H1 (cell line): Measurements from ENCODE around the gene OBSCN. TPM values are rescaled to one million over a fixed set of nuclear protein-coding genes. Genes with fewer than 3 reads are reported as not detected.

ENCODE experiments used
- CTCF ChIA-PET: fragments of 300-600 bp; sonication (Branson Sonifier 250); formaldehyde crosslinking; loops from one replicate; lab custom pipeline; 2021; ENCODE audit not compliant: partially characterized antibody; lab: Charles Lee
- POLR2A ChIA-PET: fragments of 300-600 bp; sonication (Branson Sonifier 250); formaldehyde crosslinking; loops from one replicate; lab custom pipeline; 2021; ENCODE audit warnings: inconsistent platforms; ENCODE audit not compliant: partially characterized antibody; lab: Charles Lee
- DNase-seq, 2 experiments: peaks; one replicate each; pipeline versions ENCODE4 v3.0.0 to v3.0.0-alpha.2; 2010 to 2022; ENCODE audit warnings: low spot score in 2 of 2, low read depth in 1 of 2, mixed read lengths in 1 of 2
- FAIRE-seq: peaks from 2 replicates; lab custom pipeline; 2011; peaks lifted over from hg19 to GRCh38; lab: Jason Lieb, UNC
- H2AFZ ChIP-seq: 2 replicates; pipeline ENCODE4 v1.8.1; 2012; ENCODE audit warnings: low read length, inconsistent platforms
- H2AK5ac ChIP-seq: 2 replicates; pipeline ENCODE4 v1.6.1; 2013; ENCODE audit warnings: low read depth, low read length
- H2BK120ac ChIP-seq: replicated peaks from 2 replicates; pipeline ENCODE3; 2013; ENCODE audit warnings: low read depth, low read length, inconsistent platforms
- H2BK12ac ChIP-seq: 2 replicates; pipeline ENCODE4 v1.6.1; 2013; ENCODE audit warnings: low read depth, low read length
- H2BK15ac ChIP-seq: 2 replicates; pipeline ENCODE4 v1.6.1; 2013; ENCODE audit warnings: low read length
- H2BK20ac ChIP-seq: 2 replicates; pipeline ENCODE4 v1.6.1; 2013; ENCODE audit warnings: low read length
- H2BK5ac ChIP-seq: 2 replicates; pipeline ENCODE4 v1.6.1; 2013; ENCODE audit warnings: low read depth, low read length
- H3K14ac ChIP-seq: 2 replicates; pipeline ENCODE4 v1.6.1; 2013; ENCODE audit warnings: inconsistent platforms; ENCODE audit not compliant: insufficient read length
- H3K18ac ChIP-seq: 2 replicates; pipeline ENCODE4 v1.6.1; 2013; ENCODE audit warnings: low read length; ENCODE audit errors: extremely low read depth
- H3K23ac ChIP-seq: 2 replicates; pipeline ENCODE4 v1.6.1; 2013; ENCODE audit warnings: inconsistent platforms; ENCODE audit not compliant: insufficient read length
- H3K23me2 ChIP-seq: 2 replicates; pipeline ENCODE4 v1.6.1; 2013; ENCODE audit warnings: low read depth, low read length
- H3K27ac ChIP-seq: 2 replicates; pipeline ENCODE4 v1.6.1; 2011; ENCODE audit warnings: low read depth, low read length, inconsistent platforms
- H3K27me3 ChIP-seq, 4 experiments: replicated peaks in 1 of 4; 1 replicate in 1 of 4; 2 replicates in 3 of 4; pipeline versions ENCODE4 v1.6.1 to v1.8.1; 2011 to 2013; ENCODE audit warnings: low read length in 3 of 4, mild to moderate bottlenecking in 3 of 4, inconsistent platforms in 2 of 4, mixed read lengths in 2 of 4, moderate library complexity in 1 of 4; ENCODE audit not compliant: control insufficient read depth in 3 of 4, insufficient read depth in 3 of 4; ENCODE audit errors: extremely low read depth in 1 of 4
- H3K36me3 ChIP-seq, 4 experiments: 2 replicates each; pipeline versions ENCODE4 v1.6.1 to v1.8.1; 2011 to 2013; ENCODE audit warnings: mild to moderate bottlenecking in 4 of 4, low read length in 3 of 4, moderate library complexity in 2 of 4, control low read depth in 1 of 4, inconsistent platforms in 1 of 4; ENCODE audit not compliant: insufficient read depth in 4 of 4, control insufficient read depth in 2 of 4
- H3K4ac ChIP-seq: replicated peaks from 2 replicates; pipeline ENCODE3; 2013; ENCODE audit warnings: low read length, low read depth, mixed read lengths, inconsistent platforms; ENCODE audit not compliant: insufficient read length
- H3K4me1 ChIP-seq, 4 experiments: replicated peaks in 1 of 4; 1 replicate in 1 of 4; 2 replicates in 3 of 4; pipeline versions ENCODE4 v1.6.1 to v1.8.1; 2011 to 2013; ENCODE audit warnings: low read length in 3 of 4, inconsistent platforms in 2 of 4, mixed read lengths in 1 of 4; ENCODE audit not compliant: insufficient read depth in 4 of 4, control insufficient read depth in 3 of 4
- H3K4me2 ChIP-seq, 2 experiments: 2 replicates each; pipeline versions ENCODE4 v1.6.1 to v1.8.1; 2011 to 2013; ENCODE audit warnings: low read depth in 2 of 2, low read length in 2 of 2, control low read depth in 1 of 2, inconsistent platforms in 1 of 2, mild to moderate bottlenecking in 1 of 2; ENCODE audit not compliant: insufficient read depth in 1 of 2
- H3K4me3 ChIP-seq, 4 experiments: fragments of 200-600, 300-600 bp in 1 of 4; sonication (generic), shearing (Covaris generic), sonication (Bioruptor Twin) in 1 of 4; 2 replicates each; pipeline versions ENCODE4 v1.5.1 to v1.8.1; 2011 to 2016; ENCODE audit warnings: low read length in 4 of 4, low read depth in 3 of 4, control low read depth in 2 of 4, inconsistent platforms in 2 of 4, mild to moderate bottlenecking in 2 of 4, mixed read lengths in 1 of 4, moderate library complexity in 1 of 4; ENCODE audit not compliant: insufficient read depth in 2 of 4; ENCODE audit errors: extremely low read depth in 1 of 4
- H3K56ac ChIP-seq: replicated peaks from 2 replicates; pipeline ENCODE3; 2013; ENCODE audit warnings: low read depth, mild to moderate bottlenecking, mixed read lengths, low read length, inconsistent platforms; ENCODE audit not compliant: insufficient read length
- H3K79me1 ChIP-seq: 2 replicates; pipeline ENCODE4 v1.6.1; 2013; ENCODE audit warnings: low read depth, low read length, control low read depth
- H3K79me2 ChIP-seq, 2 experiments: 2 replicates each; pipeline versions ENCODE4 v1.6.1 to v1.8.1; 2012 to 2013; ENCODE audit warnings: low read length in 2 of 2, mild to moderate bottlenecking in 2 of 2, inconsistent platforms in 1 of 2; ENCODE audit not compliant: insufficient read depth in 2 of 2, control insufficient read depth in 1 of 2
- H3K9ac ChIP-seq, 4 experiments: replicated peaks in 1 of 4; 1 replicate in 1 of 4; 2 replicates in 3 of 4; pipeline versions ENCODE4 v1.6.1 to v1.8.1; 2011 to 2013; ENCODE audit warnings: low read depth in 3 of 4, low read length in 3 of 4, control low read depth in 2 of 4, mild to moderate bottlenecking in 2 of 4, moderate library complexity in 2 of 4, inconsistent platforms in 1 of 4; ENCODE audit errors: extremely low read depth in 1 of 4
- H3K9me3 ChIP-seq, 2 experiments: 2 replicates each; pipeline versions ENCODE4 v1.6.1 to v1.8.1; 2012 to 2013; ENCODE audit warnings: mild to moderate bottlenecking in 2 of 2, moderate library complexity in 2 of 2, control low read depth in 1 of 2, inconsistent platforms in 1 of 2, low read depth in 1 of 2, low read length in 1 of 2, mixed read lengths in 1 of 2; ENCODE audit not compliant: insufficient read depth in 2 of 2
- H4K20me1 ChIP-seq, 2 experiments: replicated peaks in 1 of 2; 2 replicates each; pipeline versions ENCODE3 to v1.8.1; 2011 to 2013; ENCODE audit warnings: inconsistent platforms in 2 of 2, low read length in 2 of 2, mild to moderate bottlenecking in 1 of 2; ENCODE audit not compliant: insufficient read depth in 2 of 2, control insufficient read depth in 1 of 2
- H4K5ac ChIP-seq: 2 replicates; pipeline ENCODE4 v1.6.1; 2013; ENCODE audit warnings: low read length, low read depth, mixed read lengths, inconsistent platforms; ENCODE audit not compliant: insufficient read length
- H4K8ac ChIP-seq: 2 replicates; pipeline ENCODE4 v1.8.0; 2013; ENCODE audit warnings: mild to moderate bottlenecking, moderate library complexity, low read length, inconsistent platforms; ENCODE audit not compliant: insufficient read depth; ENCODE audit errors: extremely low read depth
- H4K91ac ChIP-seq: replicated peaks from 2 replicates; pipeline ENCODE3; 2013; ENCODE audit warnings: low read length, mixed read lengths, inconsistent platforms; ENCODE audit not compliant: insufficient read length
- CBX5 ChIP-seq: fragments of 300-800, 300-1000 bp; sonication (generic); IDR thresholded peaks from 2 replicates; pipeline ENCODE4 v1.7.1; 2016; ENCODE audit warnings: antibody characterized with exemption, low read length, low read depth
- CREB1 ChIP-seq: IDR thresholded peaks from 2 replicates; pipeline ENCODE4 v1.6.1; 2012; ENCODE audit warnings: inconsistent platforms
- EZH2 ChIP-seq: fragments of 200-600 bp; sonication (generic); IDR thresholded peaks from 2 replicates; pipeline ENCODE4 v1.7.1; 2012; ENCODE audit warnings: low read depth, mild to moderate bottlenecking, moderate library complexity, low read length, inconsistent platforms; ENCODE audit not compliant: severe bottlenecking
- GTF2F1 ChIP-seq: IDR thresholded peaks from 2 replicates; pipeline ENCODE4 v1.6.1; 2012; ENCODE audit warnings: low read depth, low read length, improper control_type of control experiment, borderline replicate concordance
- KDM5A ChIP-seq: fragments of 200-600 bp; IDR thresholded peaks from 2 replicates; pipeline ENCODE4 v1.7.1; 2012; ENCODE audit warnings: mild to moderate bottlenecking, low read length, inconsistent platforms, mixed read lengths
- RNF2 ChIP-seq: fragments of 200-900, 300-1000 bp; sonication (generic); IDR thresholded peaks from 2 replicates; pipeline ENCODE4 v1.7.1; 2016; ENCODE audit warnings: borderline replicate concordance, low read depth, mild to moderate bottlenecking, antibody characterized with exemption, low read length; ENCODE audit not compliant: poor library complexity, severe bottlenecking; ENCODE audit errors: missing control alignments
- SIX5 ChIP-seq: IDR thresholded peaks from 2 replicates; pipeline ENCODE4 v1.6.1; 2011; ENCODE audit warnings: mild to moderate bottlenecking, low read depth, low read length
- SRF ChIP-seq: IDR thresholded peaks from 2 replicates; pipeline ENCODE4 v1.6.1; 2011; ENCODE audit warnings: mild to moderate bottlenecking, low read depth, low read length, moderate library complexity
- SUZ12 ChIP-seq: fragments of 200-600 bp; sonication (generic); IDR thresholded peaks from 2 replicates; pipeline ENCODE4 v1.6.1; 2012; ENCODE audit warnings: mild to moderate bottlenecking, inconsistent platforms, low read length, moderate library complexity, mixed read lengths
- TAF1 ChIP-seq: IDR thresholded peaks from 2 replicates; pipeline ENCODE4 v1.6.1; 2011; ENCODE audit warnings: mild to moderate bottlenecking, low read depth, low read length
- WGBS, 2 experiments: shearing (Covaris generic) in 1 of 2; methylation state at CpG; one replicate each; pipeline versions ENCODE4 v1.1.6 to v1.1.7; 2013 to 2015; ENCODE audit warnings: low lambda C conversion rate in 2 of 2, mixed read lengths in 2 of 2, inconsistent platforms in 1 of 2, low coverage in 1 of 2, missing lambda C conversion rate in 1 of 2; ENCODE audit not compliant: insufficient replicate concordance in 2 of 2, insufficient coverage in 1 of 2, insufficient read length in 1 of 2; ENCODE audit errors: extremely low coverage in 1 of 2, missing lambda C conversion rate in 1 of 2; 5-methylcytosine and 5-hydroxymethylcytosine counted together
- polyA plus RNA-seq, 7 experiments: library from polyadenylated mRNA; depleted of rRNA in 3 of 7; stranded (reverse) in 5 of 7; unstranded in 2 of 7; fragments of >200 nt in 5 of 7; fragments of 200-250 nt in 2 of 7; gene quantifications; 1 replicate in 5 of 7; 2 replicates in 1 of 7; 4 replicates in 1 of 7; pipeline versions ENCODE4 v1.2.1 to v1.2.3, GENCODE V29; 2011 to 2013; ENCODE audit warnings: missing spikeins in 2 of 7, mixed read lengths in 2 of 7
- total RNA-seq: library from RNA; stranded (reverse); fragmentation: NEBNext Ultra II Directional; extraction: Animal tissue kit (Norgen Biotek cat#: 25700); gene quantifications from 2 replicates; pipeline ENCODE4 v1.2.1, GENCODE V29; 2021
- TF ChIP-seq, protein P1 (sequence below): IDR thresholded peaks from 2 replicates; pipeline ENCODE4 v1.6.1; 2012; ENCODE audit warnings: inconsistent platforms

The OBSCN gene
- total and polyA plus RNA-seq, 2 of the 8 experiments (the other 6 are each of a cell fraction or from before 2014, with no cell fraction given) = 7.5 to 28.4 TPM

DNA sequence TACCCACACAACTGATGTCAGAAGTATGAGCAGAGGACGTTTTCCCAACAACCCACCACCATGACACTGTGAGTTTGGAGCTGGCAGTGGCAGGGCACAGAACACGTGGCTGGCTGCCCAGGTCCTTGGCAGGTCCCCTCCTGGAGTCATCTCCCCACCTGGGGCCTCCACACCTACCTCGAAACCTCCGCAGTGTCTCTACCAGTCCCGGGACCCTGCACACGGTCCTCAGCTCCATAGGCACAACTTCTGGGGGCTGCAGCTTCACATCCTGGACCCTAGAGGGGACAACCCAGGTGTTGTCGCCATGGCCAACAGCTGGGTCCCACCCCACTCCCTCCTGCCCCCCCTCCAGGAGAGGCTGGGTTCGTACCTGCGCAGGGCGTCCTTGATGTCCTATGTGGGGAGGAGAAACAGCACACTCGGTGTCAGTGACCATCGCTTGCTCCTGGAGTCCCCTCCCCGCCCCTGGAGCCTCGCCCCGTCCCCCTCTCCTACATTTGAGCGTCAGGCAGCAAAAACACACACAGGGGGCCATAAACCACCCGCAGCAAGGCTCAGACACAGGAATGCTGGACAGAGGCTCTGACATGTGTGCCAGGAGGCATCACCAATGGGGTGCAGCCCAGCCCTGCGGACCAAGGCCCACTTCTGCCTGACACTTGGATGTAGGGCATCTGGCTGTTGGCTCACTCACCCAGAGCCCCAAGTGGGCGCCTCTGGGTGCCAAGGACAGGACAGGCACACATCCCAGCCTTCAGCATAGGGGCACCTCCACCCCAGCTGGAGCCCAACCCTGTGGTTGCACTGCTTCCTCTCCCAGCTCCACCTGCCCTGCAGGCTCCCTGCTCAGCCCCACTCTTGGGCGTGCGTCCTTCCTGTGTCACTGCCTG lies 189.2 kb downstream of the OBSCN start:
- H2AK5ac ChIP-seq = no peak overlapping the region
- H4K8ac ChIP-seq = no peak overlapping the region; the same call in 1 of the 2 replicates
- H3K56ac ChIP-seq = no peak overlapping the region
- no peak overlapping the region for H2BK20ac ChIP-seq
- H3K4me3 ChIP-seq = no peak overlapping the region
- H3K23ac ChIP-seq = no peak overlapping the region
- H4K91ac ChIP-seq = no peak overlapping the region
- no peak overlapping the region for H3K9ac ChIP-seq
- ChIA-PET CTCF (interaction anchor here (0.6 kb wide), 1 partner anchor 101 kb away, joined by 3 read pairs; no protein-coding TSS in a partner anchor), POLR2A (interaction anchor here (0.9 to 5.8 kb wide), 5 partner anchors 8 to 67 kb away, joined by 3 to 31 read pairs (median 4); partner anchors contain the start of gene TRIM11)
- H3K27me3 ChIP-seq = no peaks in the 10 kb centered on the region
- no peaks in the 10 kb centered on the region for H3K4me1 ChIP-seq
- no peak overlapping the region for H2BK120ac ChIP-seq
- H3K23me2 ChIP-seq = no peaks in the 10 kb centered on the region
- no peak overlapping the region for H2BK12ac ChIP-seq
- H2AFZ ChIP-seq = no peak overlapping the region
- 87% methylated on average over 14 of the region's 21 CpGs; no CpG with 5 or more reads in 1 of the 2 experiments for WGBS, 2 experiments
- H4K5ac ChIP-seq = no peak overlapping the region
- DNase-seq = no peak
- peaks cover 0 to 2% of the 10 kb centered on the region in 2 experiments; a peak in 1 of 4 replicates for H3K79me2 ChIP-seq
- H3K18ac ChIP-seq = no peak overlapping the region
- FAIRE-seq = no peak
- H4K20me1 ChIP-seq = peaks cover 14 to 29% of the 10 kb centered on the region in 2 experiments
- no peak overlapping the region for H3K27ac ChIP-seq
- no peak overlapping the region for H2BK5ac ChIP-seq
- peaks cover 6% of the 10 kb centered on the region; the same call in 1 of the 2 replicates for H3K79me1 ChIP-seq
- H3K4me2 ChIP-seq = no peak overlapping the region
- no peak overlapping the region for H3K4ac ChIP-seq
- H3K9me3 ChIP-seq = no peaks in the 10 kb centered on the region
- H3K14ac ChIP-seq = no peak overlapping the region
- H3K36me3 ChIP-seq = peaks cover 8 to 61% (median 30%) of the 10 kb centered on the region in 4 experiments; a peak in 7 of 8 replicates
- no peak overlapping the region for H2BK15ac ChIP-seq
- TF ChIP-seq CBX5 = no peak
- no peak for TF ChIP-seq EZH2
- no peak for TF ChIP-seq SUZ12
- no peak for TF ChIP-seq RNF2
- no peak for TF ChIP-seq SIX5
- no peak for TF ChIP-seq SRF
- TF ChIP-seq, protein P1, sequence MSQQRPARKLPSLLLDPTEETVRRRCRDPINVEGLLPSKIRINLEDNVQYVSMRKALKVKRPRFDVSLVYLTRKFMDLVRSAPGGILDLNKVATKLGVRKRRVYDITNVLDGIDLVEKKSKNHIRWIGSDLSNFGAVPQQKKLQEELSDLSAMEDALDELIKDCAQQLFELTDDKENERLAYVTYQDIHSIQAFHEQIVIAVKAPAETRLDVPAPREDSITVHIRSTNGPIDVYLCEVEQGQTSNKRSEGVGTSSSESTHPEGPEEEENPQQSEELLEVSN = no peak
- TF ChIP-seq CREB1 = no peak
- no peak for TF ChIP-seq KDM5A
- no peak for TF ChIP-seq TAF1
- no peak for TF ChIP-seq GTF2F1
